H1 (cell line): Measurements from ENCODE around the gene SFN. TPM values are rescaled to one million over a fixed set of nuclear protein-coding genes. Genes with fewer than 3 reads are reported as not detected.

ENCODE experiments used
- EGR1 ChIP-seq: IDR thresholded peaks from 2 replicates; pipeline ENCODE4 v1.6.1; 2011; ENCODE audit warnings: low read depth, low read length, borderline replicate concordance
- GTF2F1 ChIP-seq: IDR thresholded peaks from 2 replicates; pipeline ENCODE4 v1.6.1; 2012; ENCODE audit warnings: low read depth, low read length, improper control_type of control experiment, borderline replicate concordance
- POLR2A ChIP-seq, 2 experiments: IDR thresholded peaks; 1 replicate in 1 of 2; 2 replicates in 1 of 2; pipeline ENCODE4 v1.6.1; 2011; ENCODE audit warnings: low read depth in 2 of 2, low read length in 2 of 2, mild to moderate bottlenecking in 2 of 2; ENCODE audit errors: control extremely low read depth in 1 of 2
- SP4 ChIP-seq: IDR thresholded peaks from 2 replicates; pipeline ENCODE4 v1.6.1; 2012; ENCODE audit warnings: low read length, inconsistent platforms
- polyA plus RNA-seq, 7 experiments: library from polyadenylated mRNA; depleted of rRNA in 3 of 7; stranded (reverse) in 5 of 7; unstranded in 2 of 7; fragments of >200 nt in 5 of 7; fragments of 200-250 nt in 2 of 7; gene quantifications; 1 replicate in 5 of 7; 2 replicates in 1 of 7; 4 replicates in 1 of 7; pipeline versions ENCODE4 v1.2.1 to v1.2.3, GENCODE V29; 2011 to 2013; ENCODE audit warnings: missing spikeins in 2 of 7, mixed read lengths in 2 of 7
- total RNA-seq: library from RNA; stranded (reverse); fragmentation: NEBNext Ultra II Directional; extraction: Animal tissue kit (Norgen Biotek cat#: 25700); gene quantifications from 2 replicates; pipeline ENCODE4 v1.2.1, GENCODE V29; 2021

SFN gene
- total and polyA plus RNA-seq, 2 of the 8 experiments (the other 6 are each of a cell fraction or from before 2014, with no cell fraction given), result 3.3 to 3.9 TPM

- TF ChIP-seq EGR1, result no peak
- no peak for TF ChIP-seq GTF2F1
- TF ChIP-seq POLR2A (IDR thresholded peaks at IDR 0.05; ENCODE audit: control extremely low read depth in 1 of 2, low read depth in 2 of 2, low read length in 2 of 2), result no peak
- TF ChIP-seq SP4, result no peak
Measured at GRCh38 chr1:26853600-26853999, 9.3 kb upstream of the SFN start (continued).
